GM12873 (cell line): ENCODE measurements around the gene MYBL2.

Experiments
- CTCF ChIP-seq: IDR thresholded peaks from 2 replicates; pipeline ENCODE4 v1.5.1; 2012; ENCODE audit warnings: low read depth, mild to moderate bottlenecking, moderate library complexity, low read length, control low read depth; ENCODE audit not compliant: insufficient read depth; ENCODE audit errors: missing control alignments

Gene MYBL2

GRCh38 chr20:43724383-43724782, 57.5 kb downstream of the MYBL2 start:
- TF ChIP-seq CTCF: no peak

GRCh38 chr20:43725666-43726065, 58.8 kb downstream of the MYBL2 start:
- no peak for TF ChIP-seq CTCF

- no peak for TF ChIP-seq CTCF
These were observed 59.4 kb downstream of the MYBL2 start for GRCh38 chr20:43726333-43726732.

- no peak for TF ChIP-seq CTCF
These were observed 60.0 kb downstream of the MYBL2 start, which contains the start of gene GTSF1L for GRCh38 chr20:43726811-43727338. TSS of gene GTSF1L (minus strand) at chr20:43727002. CDS start at chr20:43726694, 308 bp downstream.

GRCh38 chr20:43727980-43728590, 61.2 kb downstream of the MYBL2 start:
- TF ChIP-seq CTCF: no peak

- TF ChIP-seq CTCF: no peak
These were observed 61.9 kb downstream of the MYBL2 start for GRCh38 chr20:43728686-43729255.

- TF ChIP-seq CTCF: no peak
These were observed 64.6 kb downstream of the MYBL2 start for GRCh38 chr20:43731469-43731868.
